LNCAP (cell line): ENCODE results near the gene IL34.

ENCODE experiments used
- TF ChIP-seq, protein P1 (sequence below): fragments of 450-650 bp; IDR thresholded peaks from 2 replicates; pipeline ENCODE4 v1.5.1; 2017; ENCODE audit warnings: mild to moderate bottlenecking

Gene IL34

DNA sequence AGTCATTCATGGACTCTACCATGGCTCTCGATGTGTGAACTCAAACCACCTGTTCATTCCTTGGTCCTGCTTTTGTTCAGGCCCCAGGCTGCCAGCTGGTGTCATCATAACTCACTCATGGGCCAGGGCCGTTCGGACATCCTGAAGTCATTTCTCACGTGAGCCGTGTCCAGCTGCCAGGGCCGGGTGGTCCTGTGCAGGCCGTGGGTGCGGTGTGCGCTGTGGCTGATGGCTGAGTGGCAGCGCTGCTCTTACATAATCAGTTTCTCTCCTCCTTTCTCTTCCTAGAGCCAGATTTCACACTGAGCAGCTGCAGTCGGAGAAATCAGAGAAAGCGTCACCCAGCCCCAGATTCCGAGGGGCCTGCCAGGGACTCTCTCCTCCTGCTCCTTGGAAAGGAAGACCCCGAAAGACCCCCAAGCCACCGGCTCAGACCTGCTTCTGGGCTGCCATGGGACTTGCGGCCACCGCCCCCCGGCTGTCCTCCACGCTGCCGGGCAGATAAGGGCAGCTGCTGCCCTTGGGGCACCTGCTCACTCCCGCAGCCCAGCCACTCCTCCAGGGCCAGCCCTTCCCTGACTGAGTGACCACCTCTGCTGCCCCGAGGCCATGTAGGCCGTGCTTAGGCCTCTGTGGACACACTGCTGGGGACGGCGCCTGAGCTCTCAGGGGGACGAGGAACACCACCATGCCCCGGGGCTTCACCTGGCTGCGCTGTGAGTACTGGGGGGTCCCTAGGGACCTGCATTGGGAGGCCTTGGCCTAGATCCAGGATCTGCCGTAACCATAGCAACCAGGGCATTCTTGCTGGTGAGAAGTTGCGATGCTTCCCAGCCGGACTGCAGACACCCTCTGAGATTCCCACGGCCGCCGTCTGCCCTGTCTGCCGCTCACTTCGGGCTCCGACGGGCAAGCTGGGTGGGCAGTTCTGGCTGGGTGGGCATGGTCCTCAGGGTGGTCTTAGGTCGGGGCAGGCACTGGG, at the start of gene IL34:
TSS of gene IL34 (plus strand) at position 300 of the 982 bp plus-strand sequence. CDS start at position 689, 389 bp downstream.
- TF ChIP-seq, protein P1, sequence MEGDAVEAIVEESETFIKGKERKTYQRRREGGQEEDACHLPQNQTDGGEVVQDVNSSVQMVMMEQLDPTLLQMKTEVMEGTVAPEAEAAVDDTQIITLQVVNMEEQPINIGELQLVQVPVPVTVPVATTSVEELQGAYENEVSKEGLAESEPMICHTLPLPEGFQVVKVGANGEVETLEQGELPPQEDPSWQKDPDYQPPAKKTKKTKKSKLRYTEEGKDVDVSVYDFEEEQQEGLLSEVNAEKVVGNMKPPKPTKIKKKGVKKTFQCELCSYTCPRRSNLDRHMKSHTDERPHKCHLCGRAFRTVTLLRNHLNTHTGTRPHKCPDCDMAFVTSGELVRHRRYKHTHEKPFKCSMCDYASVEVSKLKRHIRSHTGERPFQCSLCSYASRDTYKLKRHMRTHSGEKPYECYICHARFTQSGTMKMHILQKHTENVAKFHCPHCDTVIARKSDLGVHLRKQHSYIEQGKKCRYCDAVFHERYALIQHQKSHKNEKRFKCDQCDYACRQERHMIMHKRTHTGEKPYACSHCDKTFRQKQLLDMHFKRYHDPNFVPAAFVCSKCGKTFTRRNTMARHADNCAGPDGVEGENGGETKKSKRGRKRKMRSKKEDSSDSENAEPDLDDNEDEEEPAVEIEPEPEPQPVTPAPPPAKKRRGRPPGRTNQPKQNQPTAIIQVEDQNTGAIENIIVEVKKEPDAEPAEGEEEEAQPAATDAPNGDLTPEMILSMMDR = no peak

DNA sequence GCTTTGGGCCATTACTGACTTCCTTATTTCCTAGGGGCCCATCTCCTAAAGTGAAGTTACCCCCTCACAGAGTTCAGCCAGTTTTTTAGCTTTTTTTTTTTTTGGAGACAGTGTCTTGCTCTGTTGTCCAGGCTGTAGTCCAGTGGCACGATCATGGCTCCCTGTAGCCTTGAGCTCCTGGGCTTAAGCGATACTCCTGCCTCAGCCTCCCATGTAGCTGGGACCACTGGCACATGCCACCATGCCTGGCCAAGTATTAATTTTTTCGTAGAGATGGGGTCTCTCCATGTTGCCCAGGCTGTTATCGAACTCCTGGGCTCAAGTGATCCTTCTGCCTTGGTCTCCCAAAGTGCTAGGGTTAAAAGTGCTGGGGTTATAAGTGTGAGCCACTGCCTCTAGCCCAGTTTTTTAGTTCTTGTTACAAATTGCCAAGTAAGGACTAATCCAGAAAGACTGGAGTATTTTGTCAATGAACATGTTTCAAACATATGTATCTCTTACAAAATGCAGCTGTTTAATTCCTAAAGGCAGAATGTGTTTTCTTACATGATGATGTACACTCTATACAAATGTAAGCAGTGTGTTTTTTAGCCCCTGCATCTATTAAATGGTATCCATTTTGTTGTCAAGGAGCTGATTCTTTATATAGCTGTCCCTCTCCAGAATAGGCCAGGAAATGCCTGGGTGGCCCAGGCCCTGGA, 49.1 kb upstream of the IL34 start:
- TF ChIP-seq, protein P1 = no peak

DNA sequence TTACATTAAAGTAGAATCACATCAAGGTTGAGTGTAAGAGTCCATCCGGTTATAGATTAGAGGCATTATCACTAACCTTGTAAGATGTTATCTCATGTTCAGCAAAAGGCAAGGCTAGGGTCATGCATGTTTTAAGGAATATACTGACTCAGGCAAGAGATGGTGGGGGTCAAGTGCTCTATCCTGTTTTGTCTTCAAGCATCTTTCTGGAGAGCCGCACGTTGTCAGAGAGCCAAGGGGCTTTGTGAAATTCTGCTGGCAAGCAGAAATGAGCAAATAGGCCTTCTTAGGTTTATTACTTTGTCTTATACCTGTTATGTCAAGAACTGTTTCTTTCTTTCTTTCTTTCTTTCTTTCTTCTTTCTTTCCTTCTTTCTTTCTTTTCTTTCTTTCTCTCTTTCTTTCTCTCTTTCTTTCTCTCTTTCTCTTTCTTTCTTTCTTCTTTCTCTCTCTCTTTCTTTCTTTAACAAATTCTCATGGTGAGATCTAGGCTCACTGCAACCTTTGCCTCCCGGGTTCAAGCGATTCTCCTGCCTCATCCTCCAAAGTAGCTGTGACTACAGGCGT, 47.3 kb upstream of the IL34 start:
- TF ChIP-seq, protein P1 = no peak

DNA sequence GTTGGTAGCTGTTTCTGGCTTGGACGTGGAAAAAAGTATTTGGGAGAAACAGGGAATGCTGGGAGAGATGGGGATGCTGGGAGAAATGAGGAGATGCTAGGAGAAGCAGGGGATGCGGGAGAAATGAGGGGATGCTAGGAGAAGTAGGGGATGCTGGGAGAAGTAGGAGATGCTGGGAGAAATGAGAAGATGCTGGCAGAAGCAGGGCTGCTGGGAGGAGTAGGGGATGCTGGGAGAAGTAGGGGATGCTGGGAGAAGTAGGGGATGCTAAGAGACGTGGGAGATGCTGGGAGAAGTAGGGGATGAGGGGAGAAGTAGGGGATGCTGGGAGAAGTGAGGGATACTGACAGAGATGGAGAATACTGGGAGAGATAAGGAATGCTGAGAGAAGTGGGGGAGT, 45.6 kb upstream of the IL34 start:
- TF ChIP-seq, protein P1 = no peak

DNA sequence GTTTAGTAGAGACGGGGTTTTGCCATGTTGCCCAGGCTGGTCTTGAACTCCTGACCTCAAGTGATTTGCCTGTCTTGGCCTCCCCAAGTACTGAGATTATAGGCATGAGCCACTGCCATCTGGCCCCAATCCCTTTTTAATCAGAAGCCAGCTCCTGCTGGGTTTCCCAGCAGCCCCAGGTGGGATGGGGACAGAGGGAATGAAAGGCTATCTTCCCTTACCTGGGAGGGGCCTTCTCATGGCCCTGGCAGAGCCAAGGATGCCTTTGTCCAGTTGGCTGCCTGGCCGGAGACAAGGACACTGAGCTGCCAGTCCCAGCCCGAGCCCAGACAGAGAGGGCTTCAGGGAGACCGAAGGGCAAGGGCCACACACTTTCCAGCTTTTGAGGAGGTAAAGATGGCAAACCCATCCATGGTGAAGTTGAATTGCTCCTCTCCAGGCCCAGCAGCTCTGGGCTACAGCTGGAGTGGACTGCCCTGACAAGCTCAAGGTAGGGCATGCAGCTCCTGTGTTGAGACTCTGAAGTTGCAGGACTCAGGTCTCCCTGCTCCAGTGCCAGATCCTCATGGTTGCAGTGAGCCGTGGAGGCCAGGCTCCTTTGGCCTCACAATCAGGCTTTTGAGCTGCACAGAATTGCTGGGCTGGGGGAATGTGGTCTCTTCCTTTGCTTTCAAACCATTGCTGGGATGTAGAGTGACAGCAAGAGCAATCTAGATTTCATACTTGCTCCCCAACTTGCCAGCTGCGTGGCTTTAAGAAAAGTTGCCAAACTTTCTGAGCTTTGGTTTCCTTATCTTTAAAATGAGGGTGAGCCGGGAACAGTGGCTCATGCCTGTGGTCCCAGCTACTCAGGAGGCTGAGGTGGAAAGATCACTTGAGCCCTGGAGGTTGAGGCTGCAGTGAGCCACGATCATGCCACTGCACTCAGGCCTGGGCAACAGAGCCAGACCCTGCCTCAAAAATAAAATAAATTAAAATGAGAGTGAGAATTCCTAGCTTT, 44.5 kb upstream of the IL34 start:
- TF ChIP-seq, protein P1 = no peak

DNA sequence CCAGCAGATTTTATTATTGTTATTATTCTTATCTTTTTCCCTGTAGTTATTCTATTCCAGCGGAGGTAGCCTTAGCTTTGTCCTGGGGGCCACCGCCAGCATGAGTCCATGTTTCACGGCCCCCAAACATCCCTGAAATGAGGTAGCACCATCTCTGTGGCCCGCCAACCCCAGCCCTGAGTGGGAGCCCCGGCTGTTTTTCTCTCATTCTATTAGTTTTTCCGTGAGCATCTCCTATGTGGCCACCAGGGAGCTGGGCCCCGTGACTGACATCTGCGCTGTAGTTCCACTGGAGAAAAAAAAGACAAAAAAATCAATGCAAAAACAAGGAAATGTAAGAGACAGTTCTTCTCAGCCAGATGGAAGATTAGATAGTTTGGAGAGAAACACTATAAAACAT, 43.5 kb upstream of the IL34 start:
- TF ChIP-seq, protein P1 = no peak
